Osteoblast (primary cell): ENCODE data around the gene EGLN1. TPM values are rescaled to one million over a fixed set of nuclear protein-coding genes. Genes with fewer than 3 reads are reported as not detected.
"Not testable (repeated sequence)": the region's sequence is repeated elsewhere in the genome, so short reads cannot be mapped to it uniquely, and the experiment has no call there.

Experiments used
- DNase-seq: peaks from one replicate; pipeline ENCODE4 v3.0.0; 2011; ENCODE audit warnings: low spot score, mixed read lengths; ENCODE audit not compliant: insufficient read length; ENCODE audit errors: missing footprints
- H2AFZ ChIP-seq: 2 replicates; pipeline ENCODE4 v1.6.0; 2011; ENCODE audit warnings: mild to moderate bottlenecking, low read length
- H3K27ac ChIP-seq: 2 replicates; pipeline ENCODE4 v1.5.1; 2011; ENCODE audit warnings: mild to moderate bottlenecking, low read depth, low read length, moderate library complexity
- H3K27me3 ChIP-seq: 2 replicates; pipeline ENCODE4 v1.6.0; 2012; ENCODE audit warnings: mild to moderate bottlenecking, control low read depth, inconsistent platforms, low read length, moderate library complexity; ENCODE audit not compliant: insufficient read depth
- H3K36me3 ChIP-seq: 2 replicates; pipeline ENCODE4 v1.5.1; 2011; ENCODE audit warnings: mild to moderate bottlenecking, low read length, control low read depth, moderate library complexity; ENCODE audit not compliant: insufficient read depth
- H3K4me1 ChIP-seq: 2 replicates; pipeline ENCODE4 v1.5.1; 2011; ENCODE audit warnings: mild to moderate bottlenecking, low read length, control low read depth, moderate library complexity; ENCODE audit not compliant: insufficient read depth
- H3K4me2 ChIP-seq: 2 replicates; pipeline ENCODE4 v1.6.0; 2011; ENCODE audit warnings: mild to moderate bottlenecking, low read length; ENCODE audit not compliant: insufficient read depth
- H3K4me3 ChIP-seq: fragments of 200-600 bp; sonication (generic); 3 replicates; pipeline ENCODE4 v1.5.1; 2012; ENCODE audit warnings: mild to moderate bottlenecking, low read length, inconsistent platforms; ENCODE audit not compliant: insufficient read depth
- H3K79me2 ChIP-seq: 2 replicates; pipeline ENCODE4 v1.6.0; 2012; ENCODE audit warnings: mild to moderate bottlenecking, low read length, control low read depth, inconsistent platforms; ENCODE audit not compliant: insufficient read depth
- H3K9me3 ChIP-seq: 2 replicates; pipeline ENCODE4 v1.5.1; 2011; ENCODE audit warnings: low read depth, low read length, control low read depth
- H4K20me1 ChIP-seq: 2 replicates; pipeline ENCODE4 v1.6.0; 2012; ENCODE audit warnings: mild to moderate bottlenecking, low read length, control low read depth; ENCODE audit not compliant: insufficient read depth
- CTCF ChIP-seq: IDR thresholded peaks from 2 replicates; pipeline ENCODE4 v1.5.1; 2011; ENCODE audit warnings: mild to moderate bottlenecking, low read depth, low read length, moderate library complexity; ENCODE audit errors: extremely low read depth
- total RNA-seq: library from RNA; depleted of rRNA; stranded (reverse); fragments of >200 nt; gene quantifications from 2 replicates; pipeline ENCODE4 v1.2.3, GENCODE V29; 2012

The EGLN1 gene
- total RNA-seq, 1 donor: 52.5 TPM

GRCh38 chr1:231463541-231463940 lies 41.5 kb upstream of the EGLN1 start:
- H3K9me3 ChIP-seq: no peaks in the 10 kb centered on the region
- no peaks in the 10 kb centered on the region for H3K27me3 ChIP-seq
- no peaks in the 10 kb centered on the region for H3K36me3 ChIP-seq
- no peaks in the 10 kb centered on the region for H3K4me1 ChIP-seq
- H3K4me3 ChIP-seq: no peak overlapping the region
- TF ChIP-seq CTCF: no peak
- no peak overlapping the region for H3K27ac ChIP-seq
- no peak overlapping the region for H3K4me2 ChIP-seq
- H3K79me2 ChIP-seq: no peaks in the 10 kb centered on the region
- DNase-seq: no peak
- H4K20me1 ChIP-seq: no peaks in the 10 kb centered on the region
- H2AFZ ChIP-seq: no peak overlapping the region

- Histone ChIP-seq H3K27ac (no peak overlapping the region), H2AFZ (no peak overlapping the region), H3K9me3 (no peaks in the 10 kb centered on the region), H3K4me1 (no peaks in the 10 kb centered on the region), H3K79me2 (no peaks in the 10 kb centered on the region), H4K20me1 (no peaks in the 10 kb centered on the region), H3K4me3 (no peak overlapping the region), H3K36me3 (no peaks in the 10 kb centered on the region), H3K4me2 (no peak overlapping the region), H3K27me3 (no peaks in the 10 kb centered on the region)
- no peak for TF ChIP-seq CTCF
- no peak for DNase-seq
These were observed 38.5 kb upstream of the EGLN1 start for GRCh38 chr1:231460614-231461013.

- H3K79me2 ChIP-seq, H3K4me2 ChIP-seq, H2AFZ ChIP-seq, DNase-seq, H3K36me3 ChIP-seq, H4K20me1 ChIP-seq, H3K27ac ChIP-seq, H3K9me3 ChIP-seq, H3K4me3 ChIP-seq, H3K4me1 ChIP-seq, H3K27me3 ChIP-seq: not testable (repeated sequence)
These were observed 37.4 kb upstream of the EGLN1 start for GRCh38 chr1:231459438-231459837.

- H3K4me2 ChIP-seq, H3K27me3 ChIP-seq, DNase-seq, H4K20me1 ChIP-seq, H3K4me1 ChIP-seq, H2AFZ ChIP-seq, H3K9me3 ChIP-seq, H3K27ac ChIP-seq, H3K79me2 ChIP-seq, H3K36me3 ChIP-seq, H3K4me3 ChIP-seq: not testable (repeated sequence)
These were observed 35.9 kb upstream of the EGLN1 start for GRCh38 chr1:231457956-231458355.

GRCh38 chr1:231454133-231454532 lies 32.0 kb upstream of the EGLN1 start:
- H4K20me1 ChIP-seq, H3K36me3 ChIP-seq, H3K27ac ChIP-seq, H2AFZ ChIP-seq, H3K4me1 ChIP-seq, DNase-seq, H3K4me3 ChIP-seq, H3K9me3 ChIP-seq, H3K27me3 ChIP-seq, H3K79me2 ChIP-seq, H3K4me2 ChIP-seq: not testable (repeated sequence)
